HG03139 (cell line): ENCODE results near the gene CSNK2A2.

Experiments used
- ATAC-seq: cut with Tn5 transposase; IDR thresholded peaks from one replicate; pipeline ENCODE4 v1.9.1; 2021; ENCODE audit not compliant: unreplicated experiment

The CSNK2A2 gene

GRCh38 chr16:58200004-58200797, 2.3 kb upstream of the CSNK2A2 start:
- ATAC-seq, result no peak

- no peak for ATAC-seq
These were observed 1.0 kb upstream of the CSNK2A2 start for GRCh38 chr16:58198803-58199411.

GRCh38 chr16:58197314-58198012, 443 bp downstream of the CSNK2A2 start:
- peak; percentile 23 for ATAC-seq

DNA sequence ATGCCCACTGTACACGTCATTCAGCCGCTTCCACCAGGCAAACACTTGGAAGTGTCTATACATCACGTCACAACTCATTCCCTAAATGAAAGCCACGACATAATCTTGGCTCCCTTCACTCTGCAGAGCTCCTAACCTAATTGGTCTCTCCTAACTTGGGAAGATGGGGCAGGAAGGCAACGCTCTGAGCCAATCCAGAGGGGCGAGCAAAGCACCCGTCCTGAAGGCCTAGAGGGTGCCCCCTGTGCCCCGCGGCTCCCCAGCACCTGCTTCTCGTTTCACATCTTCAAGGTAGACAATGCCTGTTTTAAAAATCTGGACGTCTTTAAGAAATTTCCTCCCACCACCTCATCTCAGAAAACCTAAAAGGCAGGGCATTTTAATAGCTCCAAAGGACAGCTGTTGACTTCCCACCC, 1.0 kb downstream of the CSNK2A2 start:
- ATAC-seq, result no peak

GRCh38 chr16:58195771-58196170, 2.1 kb downstream of the CSNK2A2 start:
- no peak for ATAC-seq

DNA sequence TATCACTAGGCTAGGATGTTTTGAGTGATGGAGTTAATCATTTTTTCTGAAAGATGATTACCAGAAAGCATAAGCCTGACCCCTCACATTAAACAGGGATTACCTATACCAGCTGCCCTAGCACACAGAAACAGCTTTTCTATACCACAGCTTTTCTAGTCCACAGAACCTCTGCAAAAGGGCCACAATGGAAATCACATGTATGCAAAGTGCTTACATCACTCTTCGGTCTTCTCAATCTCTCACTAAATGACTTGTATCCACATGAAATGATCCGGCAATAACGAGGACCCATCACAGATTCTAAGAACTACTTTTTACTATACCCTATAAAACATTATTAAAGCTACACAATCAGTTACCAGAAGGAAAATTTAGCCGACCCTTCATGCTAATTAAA, 2.6 kb downstream of the CSNK2A2 start:
- no peak for ATAC-seq

DNA sequence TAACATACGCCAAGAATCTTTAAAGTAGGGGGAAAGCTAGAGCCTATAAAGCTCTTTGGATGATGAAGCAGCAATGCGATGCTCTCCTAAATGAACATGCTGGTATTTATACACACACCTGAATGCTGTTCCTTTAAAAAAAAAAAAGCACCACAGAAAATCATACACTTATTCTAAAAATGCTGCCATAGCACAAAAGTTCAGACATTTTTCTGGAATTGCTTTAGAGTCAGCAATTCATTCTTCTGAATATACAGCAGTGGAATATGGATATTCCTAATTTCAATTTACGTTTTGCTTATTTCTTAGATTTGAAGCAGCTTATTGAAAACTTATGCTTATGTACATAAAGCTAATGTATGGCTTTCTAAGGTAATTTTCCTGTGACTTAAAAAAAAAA, 3.1 kb downstream of the CSNK2A2 start:
- ATAC-seq, result no peak

GRCh38 chr16:58187665-58188421, 10.1 kb downstream of the CSNK2A2 start:
- ATAC-seq, result no peak

DNA sequence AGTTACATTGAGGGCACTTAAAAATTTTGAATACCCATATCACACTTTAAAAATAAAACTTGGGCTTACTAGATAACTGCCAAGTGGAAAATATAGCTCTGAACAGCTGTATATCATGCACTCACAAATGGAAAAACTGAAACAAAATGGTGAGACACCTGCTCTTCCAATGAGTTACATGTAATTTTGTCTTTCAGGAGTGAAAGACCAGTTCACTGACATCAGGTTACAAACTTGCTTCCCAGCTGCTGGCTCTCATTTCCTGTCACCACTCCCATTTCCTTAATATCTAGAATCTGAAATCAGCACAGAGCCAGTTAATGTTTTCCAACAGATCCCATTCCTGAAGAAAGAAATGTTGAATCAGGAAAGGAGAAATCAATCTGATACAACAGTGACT, 10.8 kb downstream of the CSNK2A2 start:
- ATAC-seq, result no peak

DNA sequence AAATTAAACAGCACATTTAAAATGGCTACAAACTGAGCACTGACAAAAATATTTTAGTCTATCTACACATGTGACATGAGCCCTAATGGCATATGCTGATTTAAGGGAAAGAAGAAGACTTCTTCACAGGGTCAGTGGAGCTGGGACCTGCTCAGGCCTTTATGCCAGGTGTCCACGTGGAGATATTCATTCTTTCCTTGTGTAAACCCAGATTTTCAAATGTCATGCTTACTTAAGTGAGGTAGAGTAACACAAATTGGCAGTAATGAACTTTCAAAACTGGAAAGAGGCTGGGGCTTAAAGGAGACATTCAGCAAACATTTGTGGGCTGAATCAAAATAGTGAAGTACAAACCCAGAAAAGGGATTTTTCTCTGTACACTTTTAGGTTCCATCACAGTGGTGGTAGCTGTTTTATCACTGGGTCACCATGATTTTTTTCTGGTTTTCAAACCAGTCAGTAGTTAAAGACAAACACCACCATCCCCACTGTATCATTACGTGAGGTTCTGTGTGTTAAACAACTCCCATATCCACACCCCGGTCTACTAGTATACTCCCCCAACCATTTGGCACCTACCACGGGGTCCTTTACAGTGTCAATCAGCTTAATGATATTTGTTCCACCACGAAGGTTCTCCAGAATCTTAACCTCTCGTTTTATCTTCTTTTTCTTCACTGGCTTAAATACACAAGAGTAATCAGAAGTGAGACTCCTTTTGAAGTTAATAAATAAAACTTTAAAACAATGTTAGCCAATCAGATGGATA, 11.5 kb downstream of the CSNK2A2 start:
- no peak for ATAC-seq

DNA sequence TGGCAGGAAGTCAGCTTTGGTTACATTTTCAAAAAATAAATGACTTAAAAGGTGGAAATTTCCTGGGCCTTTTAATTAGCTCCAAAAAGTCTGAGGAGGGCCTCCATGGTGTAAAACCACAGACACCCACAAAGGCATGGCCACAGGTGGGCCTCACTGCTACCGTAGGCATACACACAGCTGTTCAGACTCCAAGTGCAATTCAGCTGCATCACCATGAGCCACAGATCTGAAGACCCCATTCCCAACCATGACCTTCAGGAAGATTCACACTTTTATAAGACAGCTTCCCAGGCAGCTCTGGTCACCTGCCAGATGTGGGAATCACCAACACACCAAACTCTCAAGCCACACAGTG, 20.6 kb downstream of the CSNK2A2 start:
- no peak for ATAC-seq

- ATAC-seq, result no peak
These were observed 21.1 kb downstream of the CSNK2A2 start for GRCh38 chr16:58176608-58177352.

GRCh38 chr16:58170223-58170622, 27.7 kb downstream of the CSNK2A2 start:
- no peak for ATAC-seq

GRCh38 chr16:58160855-58161254, 37.1 kb downstream of the CSNK2A2 start:
- no peak for ATAC-seq

DNA sequence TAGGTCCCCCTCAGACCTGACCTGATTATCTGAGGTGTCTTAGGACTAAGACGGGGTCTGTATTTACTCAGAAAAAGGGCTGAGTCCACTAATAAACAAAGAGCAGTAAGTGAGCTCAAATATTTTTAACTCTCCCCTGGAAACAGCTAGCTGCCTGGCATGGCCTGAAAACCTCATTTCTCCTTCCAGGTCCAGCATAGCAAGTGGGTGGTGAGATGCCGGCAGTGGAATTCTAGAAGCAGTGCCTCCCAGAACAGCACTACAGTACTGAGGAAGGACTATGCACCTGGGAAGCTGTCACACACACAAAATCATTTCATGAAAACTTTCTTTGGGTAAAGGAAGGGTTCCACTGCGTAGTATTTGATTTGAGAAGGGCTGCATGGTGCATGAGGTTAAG, 39.2 kb downstream of the CSNK2A2 start:
- no peak for ATAC-seq

GRCh38 chr16:58157951-58158540, 39.9 kb downstream of the CSNK2A2 start:
- no peak for ATAC-seq

DNA sequence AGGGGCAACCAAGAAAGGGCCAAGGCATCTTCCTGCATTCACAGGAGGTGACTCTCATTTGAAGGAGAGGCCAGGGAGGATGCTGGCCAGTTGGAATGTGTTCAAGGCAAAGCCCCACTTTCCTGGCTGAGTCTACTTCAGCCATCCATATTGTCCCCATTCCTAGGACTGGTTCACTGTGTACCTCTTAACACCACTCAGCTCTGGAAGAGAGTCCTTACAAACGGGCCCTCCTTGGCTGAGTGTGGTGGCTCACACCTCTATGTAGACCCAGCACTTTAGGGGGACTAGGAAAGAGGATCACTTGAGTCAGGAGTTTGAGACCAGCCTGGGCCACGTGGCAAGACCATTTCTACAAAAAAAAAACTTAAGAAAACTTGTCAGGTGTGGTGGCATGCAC, 40.7 kb downstream of the CSNK2A2 start:
- ATAC-seq, result no peak

DNA sequence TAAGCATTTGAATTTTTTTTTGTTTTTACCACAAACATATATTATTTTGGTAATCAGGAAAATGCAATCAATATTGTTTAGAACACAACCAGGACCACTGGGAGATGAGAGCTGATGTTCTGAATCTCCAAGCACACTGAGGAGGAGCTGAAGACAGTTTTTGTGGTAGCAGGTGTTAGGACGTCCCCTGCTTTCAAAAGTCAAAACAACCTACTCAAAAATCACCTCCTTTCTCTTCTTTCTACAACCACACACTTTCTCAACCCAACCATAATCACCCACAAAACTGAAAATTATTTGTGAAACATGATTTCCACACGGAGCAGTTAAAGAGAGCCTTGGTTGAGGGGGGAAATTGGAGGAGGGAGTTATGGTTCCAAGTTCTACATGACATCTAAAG, 42.1 kb downstream of the CSNK2A2 start:
- ATAC-seq, result no peak

GRCh38 chr16:58154345-58154744, 43.6 kb downstream of the CSNK2A2 start:
- no peak for ATAC-seq
